GM12864 (cell line): ENCODE measurements around the gene PANX1.

Source experiments
- DNase-seq: peaks from one replicate; pipeline ENCODE4 v3.0.0-alpha.2; 2011; ENCODE audit warnings: low read depth
- H3K4me3 ChIP-seq: 2 replicates; pipeline ENCODE4 v1.5.1; 2011; ENCODE audit warnings: mild to moderate bottlenecking, low read depth, low read length, control low read depth
- TF ChIP-seq, protein P1 (sequence below): IDR thresholded peaks from 2 replicates; pipeline ENCODE4 v1.5.1; 2011; ENCODE audit warnings: low read depth, mild to moderate bottlenecking, moderate library complexity, low read length, control low read depth, inconsistent platforms; ENCODE audit errors: missing control alignments

The PANX1 gene, protein sequence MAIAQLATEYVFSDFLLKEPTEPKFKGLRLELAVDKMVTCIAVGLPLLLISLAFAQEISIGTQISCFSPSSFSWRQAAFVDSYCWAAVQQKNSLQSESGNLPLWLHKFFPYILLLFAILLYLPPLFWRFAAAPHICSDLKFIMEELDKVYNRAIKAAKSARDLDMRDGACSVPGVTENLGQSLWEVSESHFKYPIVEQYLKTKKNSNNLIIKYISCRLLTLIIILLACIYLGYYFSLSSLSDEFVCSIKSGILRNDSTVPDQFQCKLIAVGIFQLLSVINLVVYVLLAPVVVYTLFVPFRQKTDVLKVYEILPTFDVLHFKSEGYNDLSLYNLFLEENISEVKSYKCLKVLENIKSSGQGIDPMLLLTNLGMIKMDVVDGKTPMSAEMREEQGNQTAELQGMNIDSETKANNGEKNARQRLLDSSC

GRCh38 chr11:94128746-94129511, at the start of gene PANX1:
TSS of gene PANX1 (plus strand) at chr11:94128841. CDS start at chr11:94129313, 472 bp downstream.
- peak within 1 kb of the TSS; percentile 87 for H3K4me3 ChIP-seq
- TF ChIP-seq, protein P1, sequence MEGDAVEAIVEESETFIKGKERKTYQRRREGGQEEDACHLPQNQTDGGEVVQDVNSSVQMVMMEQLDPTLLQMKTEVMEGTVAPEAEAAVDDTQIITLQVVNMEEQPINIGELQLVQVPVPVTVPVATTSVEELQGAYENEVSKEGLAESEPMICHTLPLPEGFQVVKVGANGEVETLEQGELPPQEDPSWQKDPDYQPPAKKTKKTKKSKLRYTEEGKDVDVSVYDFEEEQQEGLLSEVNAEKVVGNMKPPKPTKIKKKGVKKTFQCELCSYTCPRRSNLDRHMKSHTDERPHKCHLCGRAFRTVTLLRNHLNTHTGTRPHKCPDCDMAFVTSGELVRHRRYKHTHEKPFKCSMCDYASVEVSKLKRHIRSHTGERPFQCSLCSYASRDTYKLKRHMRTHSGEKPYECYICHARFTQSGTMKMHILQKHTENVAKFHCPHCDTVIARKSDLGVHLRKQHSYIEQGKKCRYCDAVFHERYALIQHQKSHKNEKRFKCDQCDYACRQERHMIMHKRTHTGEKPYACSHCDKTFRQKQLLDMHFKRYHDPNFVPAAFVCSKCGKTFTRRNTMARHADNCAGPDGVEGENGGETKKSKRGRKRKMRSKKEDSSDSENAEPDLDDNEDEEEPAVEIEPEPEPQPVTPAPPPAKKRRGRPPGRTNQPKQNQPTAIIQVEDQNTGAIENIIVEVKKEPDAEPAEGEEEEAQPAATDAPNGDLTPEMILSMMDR = no peak
- peak; percentile 57 for DNase-seq

GRCh38 chr11:94084164-94084563, 44.5 kb upstream of the PANX1 start:
- no peak for DNase-seq
- TF ChIP-seq, protein P1 = no peak
- H3K4me3 ChIP-seq = no peak overlapping the region

- no peak overlapping the region for H3K4me3 ChIP-seq
- TF ChIP-seq, protein P1 = no peak
- DNase-seq = no peak
Observed at GRCh38 chr11:94088906-94089305, 39.7 kb upstream of the PANX1 start.

- no peak overlapping the region for H3K4me3 ChIP-seq
- no peak for DNase-seq
- TF ChIP-seq, protein P1 = no peak
Observed at GRCh38 chr11:94089341-94089740, 39.3 kb upstream of the PANX1 start.

GRCh38 chr11:94090401-94090800, 38.2 kb upstream of the PANX1 start:
- TF ChIP-seq, protein P1 = no peak
- no peak for DNase-seq
- no peak overlapping the region for H3K4me3 ChIP-seq

- no peak for DNase-seq
- TF ChIP-seq, protein P1 = no peak
- H3K4me3 ChIP-seq = no peak overlapping the region
Observed at GRCh38 chr11:94091091-94091490, 37.5 kb upstream of the PANX1 start.
